ENCODE data around the gene PTPRE.

GRCh38 chr10:128054163-128054970, 147.5 kb downstream of the PTPRE start:
- no peak for TF ChIP-seq CTCF (IDR thresholded peaks at IDR 0.05)
- TF ChIP-seq YY1 (IDR thresholded peaks at IDR 0.05; ENCODE audit: low read depth): no peak
